Endothelial cell (in vitro differentiated cells): ENCODE results near the gene ZNF628. TPM values are rescaled to one million over a fixed set of nuclear protein-coding genes. Genes with fewer than 3 reads are reported as not detected.

Experiments
- DNase-seq: peaks from one replicate; pipeline ENCODE4 v3.0.0; 2021; ENCODE audit warnings: low spot score
- H3K27ac Mint-ChIP-seq: one replicate; pipeline ENCODE4 v1.8.0; 2021; ENCODE audit warnings: mixed read lengths, inconsistent platforms; ENCODE audit not compliant: unreplicated experiment
- H3K27me3 Mint-ChIP-seq: one replicate; pipeline ENCODE4 v1.8.0; 2021; ENCODE audit warnings: mild to moderate bottlenecking, moderate library complexity, mixed read lengths, inconsistent platforms; ENCODE audit not compliant: unreplicated experiment
- H3K36me3 Mint-ChIP-seq: one replicate; pipeline ENCODE4 v1.8.0; 2021; ENCODE audit warnings: mild to moderate bottlenecking, low read depth, mixed read lengths, inconsistent platforms; ENCODE audit not compliant: unreplicated experiment
- H3K4me1 Mint-ChIP-seq: one replicate; pipeline ENCODE4 v1.8.0; 2021; ENCODE audit warnings: mild to moderate bottlenecking, mixed read lengths, inconsistent platforms; ENCODE audit not compliant: unreplicated experiment
- H3K4me3 Mint-ChIP-seq: one replicate; pipeline ENCODE4 v1.8.0; 2021; ENCODE audit warnings: mild to moderate bottlenecking, mixed read lengths, inconsistent platforms; ENCODE audit not compliant: unreplicated experiment
- H3K9me3 Mint-ChIP-seq: one replicate; pipeline ENCODE4 v1.8.0; 2021; ENCODE audit warnings: mixed read lengths, inconsistent platforms; ENCODE audit not compliant: unreplicated experiment
- CTCF ChIP-seq: fragments of 200-600 bp; sonication (generic); IDR thresholded peaks from one replicate; pipeline ENCODE4 v1.5.0; 2021; ENCODE audit warnings: antibody characterized with exemption; ENCODE audit not compliant: unreplicated experiment
- total RNA-seq: library from RNA; stranded (reverse); fragmentation: NEBNext Ultra II Directional; extraction: Animal tissue kit (Norgen Biotek cat#: 25700); gene quantifications from one replicate; pipeline ENCODE4 v1.2.1, GENCODE V29; 2021; ENCODE audit not compliant: unreplicated experiment

ZNF628 gene
- total RNA-seq, 1 donor from 2014 or later: 8.7 TPM

- Mint-ChIP-seq H3K4me1 (no peaks in the 10 kb centered on the region), H3K9me3 (no peaks in the 10 kb centered on the region), H3K4me3 (no peak overlapping the region), H3K36me3 (no peaks in the 10 kb centered on the region), H3K27me3 (peaks cover 13% of the 10 kb centered on the region), H3K27ac (no peak overlapping the region)
- no peak for TF ChIP-seq CTCF
- no peak for DNase-seq
Observed at GRCh38 chr19:55464039-55464661, 12.3 kb upstream of the ZNF628 start.

DNA sequence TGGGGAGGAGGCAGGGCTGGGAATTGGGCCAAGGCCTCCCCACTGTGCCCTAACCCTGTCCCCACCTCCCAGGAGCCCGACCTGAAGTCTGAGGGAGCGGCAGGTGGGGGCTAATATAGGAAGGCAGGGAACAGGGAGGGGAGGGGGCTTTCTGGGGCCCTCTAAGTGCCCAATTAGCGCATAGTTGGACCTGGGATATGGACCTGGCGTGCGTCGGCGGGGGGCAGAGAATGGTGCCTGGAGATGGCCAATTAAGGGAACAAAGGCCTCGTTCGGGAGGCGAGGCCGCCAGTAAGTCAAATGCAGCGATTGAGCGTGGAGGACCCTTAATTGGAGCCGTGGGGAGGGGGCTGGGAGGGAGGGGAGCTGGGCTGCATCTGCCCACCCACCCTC lies 11.8 kb upstream of the ZNF628 start, which contains the start of gene C19orf85:
Gene C19orf85 (minus strand): TSS at position 90 of the 393 bp plus-strand sequence. CDS start 197 bp downstream, outside the sequence.
- peaks cover 13% of the 10 kb centered on the region for H3K27me3 Mint-ChIP-seq
- no peaks in the 10 kb centered on the region for H3K9me3 Mint-ChIP-seq
- H3K4me3 Mint-ChIP-seq: no peak within 1 kb of the TSS
- DNase-seq: no peak
- no peaks in the 10 kb centered on the region for H3K4me1 Mint-ChIP-seq
- H3K27ac Mint-ChIP-seq: no peak within 1 kb of the TSS
- TF ChIP-seq CTCF: no peak
- H3K36me3 Mint-ChIP-seq: no peaks in the 10 kb centered on the region

GRCh38 chr19:55465460-55466240 lies 10.8 kb upstream of the ZNF628 start:
- Mint-ChIP-seq H3K4me3 (peak overlapping the region; percentile 20), H3K4me1 (no peaks in the 10 kb centered on the region), H3K36me3 (no peaks in the 10 kb centered on the region), H3K27ac (no peak overlapping the region), H3K27me3 (peaks cover 10% of the 10 kb centered on the region), H3K9me3 (no peaks in the 10 kb centered on the region)
- TF ChIP-seq CTCF: no peak
- DNase-seq: no peak

GRCh38 chr19:55466241-55466614 lies 10.2 kb upstream of the ZNF628 start:
- no peak for DNase-seq
- Mint-ChIP-seq H3K36me3 (no peaks in the 10 kb centered on the region), H3K4me3 (no peak overlapping the region), H3K27ac (peak overlapping the region; percentile 28), H3K9me3 (no peaks in the 10 kb centered on the region), H3K27me3 (peaks cover 10% of the 10 kb centered on the region), H3K4me1 (no peaks in the 10 kb centered on the region)
- TF ChIP-seq CTCF: no peak
